GM12872 (cell line): Measurements from ENCODE around the gene PDCD1.

Experiments
- TF ChIP-seq, protein P1 (sequence below): IDR thresholded peaks from 3 replicates; pipeline ENCODE4 v1.5.1; 2011; ENCODE audit warnings: low read depth, mild to moderate bottlenecking, low read length, moderate library complexity; ENCODE audit not compliant: insufficient read depth

The PDCD1 gene

DNA sequence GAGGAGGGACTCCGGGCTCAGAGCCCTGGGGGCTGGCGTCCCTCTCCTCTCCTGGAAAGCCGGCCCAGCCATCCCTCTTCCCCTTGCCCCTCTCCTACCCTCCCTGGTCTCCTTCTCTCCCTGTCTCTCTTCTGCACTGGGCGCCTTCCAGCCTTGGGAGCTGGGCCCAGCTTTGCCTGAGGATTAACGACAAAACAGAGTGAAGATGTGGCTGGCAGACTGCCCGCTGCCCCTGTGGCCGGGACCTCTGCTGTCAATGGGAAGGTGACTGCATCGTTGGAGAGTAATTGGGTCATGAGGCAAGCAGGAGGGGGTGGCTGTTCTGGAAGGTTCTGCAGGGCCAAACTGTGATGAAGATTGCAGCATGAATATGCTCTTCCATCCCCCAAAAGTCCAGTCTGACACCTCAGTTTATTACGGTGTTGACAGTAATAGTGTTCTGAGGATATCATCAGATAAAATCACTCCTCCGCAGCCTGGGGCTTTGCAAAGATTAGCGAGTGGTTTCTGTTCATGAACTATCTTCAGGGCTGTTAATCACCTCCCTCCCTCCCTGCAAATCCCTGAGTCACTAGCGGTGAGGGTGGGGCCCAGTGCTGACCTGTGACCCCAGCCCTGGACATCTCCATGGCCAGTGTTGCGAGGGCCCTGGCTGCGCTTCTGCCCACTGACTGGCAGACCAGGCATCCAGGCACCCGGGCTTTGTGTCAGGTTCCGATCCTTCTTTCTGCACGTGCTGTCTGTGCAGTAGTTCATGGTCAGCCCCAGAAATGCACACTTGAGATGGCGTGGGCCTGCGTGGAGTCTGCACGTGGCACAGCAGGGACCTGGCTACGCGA is 33.8 kb upstream of the PDCD1 start:
- TF ChIP-seq, protein P1, sequence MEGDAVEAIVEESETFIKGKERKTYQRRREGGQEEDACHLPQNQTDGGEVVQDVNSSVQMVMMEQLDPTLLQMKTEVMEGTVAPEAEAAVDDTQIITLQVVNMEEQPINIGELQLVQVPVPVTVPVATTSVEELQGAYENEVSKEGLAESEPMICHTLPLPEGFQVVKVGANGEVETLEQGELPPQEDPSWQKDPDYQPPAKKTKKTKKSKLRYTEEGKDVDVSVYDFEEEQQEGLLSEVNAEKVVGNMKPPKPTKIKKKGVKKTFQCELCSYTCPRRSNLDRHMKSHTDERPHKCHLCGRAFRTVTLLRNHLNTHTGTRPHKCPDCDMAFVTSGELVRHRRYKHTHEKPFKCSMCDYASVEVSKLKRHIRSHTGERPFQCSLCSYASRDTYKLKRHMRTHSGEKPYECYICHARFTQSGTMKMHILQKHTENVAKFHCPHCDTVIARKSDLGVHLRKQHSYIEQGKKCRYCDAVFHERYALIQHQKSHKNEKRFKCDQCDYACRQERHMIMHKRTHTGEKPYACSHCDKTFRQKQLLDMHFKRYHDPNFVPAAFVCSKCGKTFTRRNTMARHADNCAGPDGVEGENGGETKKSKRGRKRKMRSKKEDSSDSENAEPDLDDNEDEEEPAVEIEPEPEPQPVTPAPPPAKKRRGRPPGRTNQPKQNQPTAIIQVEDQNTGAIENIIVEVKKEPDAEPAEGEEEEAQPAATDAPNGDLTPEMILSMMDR: no peak

DNA sequence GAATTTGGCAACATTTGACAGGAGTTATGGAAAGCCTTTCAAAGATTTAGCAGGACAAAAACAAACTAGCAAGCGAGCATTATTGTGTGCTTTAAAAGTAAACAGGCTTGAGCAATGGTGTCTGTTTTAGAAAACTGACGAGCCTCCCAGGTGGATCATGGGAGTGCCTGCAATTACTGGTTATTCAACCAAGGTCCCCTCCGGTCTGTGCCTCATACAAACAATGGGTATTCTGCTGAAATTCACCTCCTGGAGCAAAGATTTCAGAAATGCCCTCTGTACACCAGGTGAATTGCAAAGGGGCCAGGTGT is 33.2 kb upstream of the PDCD1 start:
- TF ChIP-seq, protein P1: no peak

DNA sequence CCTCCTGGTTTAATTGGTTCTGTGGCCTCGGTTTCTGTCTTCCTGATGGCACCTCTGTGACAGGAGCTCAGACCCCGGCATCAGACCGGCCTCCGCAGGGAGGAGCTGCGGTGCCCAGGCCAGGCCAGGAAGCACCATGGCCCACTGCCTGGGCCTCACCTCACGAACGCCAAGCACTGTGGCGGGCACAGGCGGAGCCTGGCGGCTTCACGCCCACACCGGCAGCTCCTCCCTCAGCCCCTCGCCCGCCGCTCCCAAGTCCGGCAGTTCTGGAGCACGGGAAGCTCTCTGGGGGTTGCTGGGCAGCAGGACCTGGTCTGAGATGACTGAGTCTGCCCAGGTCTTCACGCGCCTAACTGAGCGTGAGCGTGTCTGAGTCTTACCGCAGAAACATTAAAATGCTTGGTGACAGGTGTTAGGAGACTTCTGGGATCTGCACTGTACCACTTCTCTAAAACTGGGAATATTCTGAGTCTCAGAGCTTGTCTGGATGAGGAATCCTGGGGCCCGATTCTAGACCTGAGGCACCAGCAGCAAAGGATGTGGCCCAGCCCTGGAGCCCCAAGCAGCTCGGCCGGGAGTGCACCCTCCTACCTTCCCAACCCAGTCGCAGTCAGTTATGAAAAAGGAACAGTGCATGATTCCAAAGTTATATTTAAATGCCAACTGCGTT is 32.8 kb upstream of the PDCD1 start:
- TF ChIP-seq, protein P1: no peak

GRCh38 chr2:241890524-241891235 is 32.0 kb upstream of the PDCD1 start:
- TF ChIP-seq, protein P1: no peak

- TF ChIP-seq, protein P1: no peak
These were observed 29.9 kb upstream of the PDCD1 start for GRCh38 chr2:241888641-241889040.

DNA sequence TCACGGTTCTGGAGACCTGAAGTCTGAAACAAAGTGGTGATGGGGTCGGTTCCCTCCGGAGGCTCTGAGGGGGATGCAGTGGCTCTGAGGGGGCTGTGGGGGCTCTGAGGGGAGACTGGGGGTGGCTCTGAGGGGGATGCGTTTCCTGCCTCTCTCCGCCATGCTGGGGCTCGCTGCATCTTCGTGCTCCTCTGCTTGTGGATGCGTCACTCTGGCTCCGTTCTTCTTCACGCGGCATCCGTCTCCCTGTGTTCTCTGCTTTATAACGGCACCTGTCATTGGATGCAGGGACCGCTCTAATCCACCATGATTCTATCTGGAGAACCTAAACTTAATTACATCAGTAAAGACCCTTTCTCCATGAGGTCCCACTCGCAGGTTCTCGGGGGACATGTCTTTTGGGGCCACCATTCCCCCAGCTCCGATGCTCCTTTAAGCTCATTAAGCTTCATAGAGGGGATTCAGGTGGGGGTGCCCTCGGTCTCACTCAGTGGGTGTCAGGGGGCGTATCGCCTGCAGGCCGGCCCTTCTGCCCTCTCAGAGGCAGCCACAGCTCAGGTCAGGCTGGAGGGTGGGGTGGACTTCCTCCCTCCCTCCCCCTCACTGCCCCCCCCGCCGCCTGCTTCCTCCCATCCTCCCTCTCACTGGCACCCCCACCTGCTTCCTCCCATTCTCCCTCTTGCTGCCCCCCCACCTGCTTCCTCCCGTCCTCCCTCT is 29.3 kb upstream of the PDCD1 start:
- TF ChIP-seq, protein P1: no peak
